IMR-90 (cell line): ENCODE data around the gene C13orf42.

ENCODE experiments used
- CEBPB ChIP-seq: IDR thresholded peaks from 2 replicates; pipeline ENCODE4 v1.6.1; 2012; ENCODE audit warnings: low read depth, low read length, improper control_type of control experiment
- CHD1 ChIP-seq: IDR thresholded peaks from 2 replicates; pipeline ENCODE4 v1.6.1; 2012; ENCODE audit warnings: low read depth, low read length, improper control_type of control experiment
- FOS ChIP-seq: fragments of 150-350 bp; IDR thresholded peaks from 2 replicates; pipeline ENCODE4 v1.6.1; 2016; ENCODE audit warnings: low read depth, low read length
- MXI1 ChIP-seq: IDR thresholded peaks from 2 replicates; pipeline ENCODE4 v1.6.1; 2012; ENCODE audit warnings: low read depth, mild to moderate bottlenecking, low read length, moderate library complexity, borderline replicate concordance
- POLR2A ChIP-seq: IDR thresholded peaks from 2 replicates; pipeline ENCODE4 v1.6.1; 2012; ENCODE audit warnings: mild to moderate bottlenecking, low read depth, low read length
- RAD21 ChIP-seq: IDR thresholded peaks from 2 replicates; pipeline ENCODE4 v1.6.1; 2012; ENCODE audit warnings: low read length, improper control_type of control experiment
- RFX5 ChIP-seq: IDR thresholded peaks from 2 replicates; pipeline ENCODE4 v1.8.0; 2012; ENCODE audit warnings: low read depth, mild to moderate bottlenecking, low read length, moderate library complexity
- SMC3 ChIP-seq: fragments of 150-350 bp; IDR thresholded peaks from 2 replicates; pipeline ENCODE4 v1.6.1; 2016; ENCODE audit warnings: low read depth, mild to moderate bottlenecking, antibody characterized with exemption, low read length, moderate library complexity
- TF ChIP-seq, protein P1 (sequence below): conservative IDR thresholded peaks from 2 replicates; pipeline ENCODE4 v1.5.1; 2012; ENCODE audit warnings: mild to moderate bottlenecking, low read depth, low read length, improper control_type of control experiment
- TF ChIP-seq, protein P2 (sequence below): fragments of 150-350 bp; IDR thresholded peaks from 2 replicates; pipeline ENCODE4 v1.6.1; 2017; ENCODE audit warnings: mild to moderate bottlenecking, antibody characterized with exemption, low read length, low read depth

DNA sequence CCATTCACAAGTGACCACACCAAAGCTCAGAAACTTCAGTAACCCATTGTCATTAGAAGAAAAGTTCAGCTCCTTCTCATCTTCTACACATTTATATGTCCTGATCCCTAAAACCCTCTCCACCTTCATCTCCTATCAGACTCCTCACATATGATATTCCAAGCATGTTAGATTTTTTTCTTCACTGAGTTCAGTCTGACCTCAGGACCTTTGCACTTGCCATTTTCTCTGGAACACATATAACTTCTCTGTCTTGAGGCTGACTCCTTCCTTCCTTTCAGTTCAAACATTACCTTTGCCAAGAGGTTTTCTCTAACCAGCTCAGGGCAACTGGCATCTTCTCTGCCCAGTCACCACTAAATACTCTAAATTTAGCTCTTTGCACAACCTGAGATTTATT lies 54.1 kb downstream of the C13orf42 start:
- TF ChIP-seq, protein P1, sequence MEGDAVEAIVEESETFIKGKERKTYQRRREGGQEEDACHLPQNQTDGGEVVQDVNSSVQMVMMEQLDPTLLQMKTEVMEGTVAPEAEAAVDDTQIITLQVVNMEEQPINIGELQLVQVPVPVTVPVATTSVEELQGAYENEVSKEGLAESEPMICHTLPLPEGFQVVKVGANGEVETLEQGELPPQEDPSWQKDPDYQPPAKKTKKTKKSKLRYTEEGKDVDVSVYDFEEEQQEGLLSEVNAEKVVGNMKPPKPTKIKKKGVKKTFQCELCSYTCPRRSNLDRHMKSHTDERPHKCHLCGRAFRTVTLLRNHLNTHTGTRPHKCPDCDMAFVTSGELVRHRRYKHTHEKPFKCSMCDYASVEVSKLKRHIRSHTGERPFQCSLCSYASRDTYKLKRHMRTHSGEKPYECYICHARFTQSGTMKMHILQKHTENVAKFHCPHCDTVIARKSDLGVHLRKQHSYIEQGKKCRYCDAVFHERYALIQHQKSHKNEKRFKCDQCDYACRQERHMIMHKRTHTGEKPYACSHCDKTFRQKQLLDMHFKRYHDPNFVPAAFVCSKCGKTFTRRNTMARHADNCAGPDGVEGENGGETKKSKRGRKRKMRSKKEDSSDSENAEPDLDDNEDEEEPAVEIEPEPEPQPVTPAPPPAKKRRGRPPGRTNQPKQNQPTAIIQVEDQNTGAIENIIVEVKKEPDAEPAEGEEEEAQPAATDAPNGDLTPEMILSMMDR: no peak
- no peak for TF ChIP-seq RFX5
- no peak for TF ChIP-seq CHD1
- TF ChIP-seq POLR2A: no peak
- no peak for TF ChIP-seq SMC3
- TF ChIP-seq, protein P2, sequence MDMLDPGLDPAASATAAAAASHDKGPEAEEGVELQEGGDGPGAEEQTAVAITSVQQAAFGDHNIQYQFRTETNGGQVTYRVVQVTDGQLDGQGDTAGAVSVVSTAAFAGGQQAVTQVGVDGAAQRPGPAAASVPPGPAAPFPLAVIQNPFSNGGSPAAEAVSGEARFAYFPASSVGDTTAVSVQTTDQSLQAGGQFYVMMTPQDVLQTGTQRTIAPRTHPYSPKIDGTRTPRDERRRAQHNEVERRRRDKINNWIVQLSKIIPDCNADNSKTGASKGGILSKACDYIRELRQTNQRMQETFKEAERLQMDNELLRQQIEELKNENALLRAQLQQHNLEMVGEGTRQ: no peak
- TF ChIP-seq MXI1: no peak
- TF ChIP-seq CEBPB: no peak
- no peak for TF ChIP-seq FOS
- no peak for TF ChIP-seq RAD21
